Stimulated activated CD4-positive, alpha-beta T cell treated with anti-CD3 and anti-CD28 coated beads, Interleukin-2, amount 100 ng/mL, for 4 hours (primary cell): ENCODE measurements around the gene LMAN2.
"Not testable (repeated sequence)": the region's sequence is repeated elsewhere in the genome, so short reads cannot be mapped to it uniquely, and the experiment has no call there.

Experiments used
- DNase-seq: peaks from one replicate; pipeline ENCODE4 v3.0.0-alpha.2; 2020; ENCODE audit warnings: low read depth

LMAN2 gene

GRCh38 chr5:177364159-177364962 is 12.9 kb upstream of the LMAN2 start:
- no peak for DNase-seq

DNA sequence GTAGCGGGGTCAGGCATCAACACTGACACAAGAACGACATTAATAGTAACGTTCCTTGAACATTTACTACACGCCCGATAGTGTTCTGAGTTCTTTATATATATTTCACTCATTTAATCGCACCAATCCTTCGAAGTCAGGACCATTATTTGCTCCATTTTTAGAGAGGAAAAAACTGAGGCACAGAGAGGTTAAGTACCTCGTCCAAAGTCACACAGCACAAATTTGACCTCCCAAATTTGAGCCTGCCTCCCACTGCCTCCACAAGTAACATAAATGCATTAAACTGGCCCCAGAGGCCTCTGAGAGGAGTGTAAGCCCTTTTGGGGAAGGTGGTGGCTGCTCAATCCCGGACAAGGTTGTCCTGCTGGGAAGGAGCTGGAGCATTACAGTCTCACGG is 12.1 kb upstream of the LMAN2 start:
- no peak for DNase-seq

DNA sequence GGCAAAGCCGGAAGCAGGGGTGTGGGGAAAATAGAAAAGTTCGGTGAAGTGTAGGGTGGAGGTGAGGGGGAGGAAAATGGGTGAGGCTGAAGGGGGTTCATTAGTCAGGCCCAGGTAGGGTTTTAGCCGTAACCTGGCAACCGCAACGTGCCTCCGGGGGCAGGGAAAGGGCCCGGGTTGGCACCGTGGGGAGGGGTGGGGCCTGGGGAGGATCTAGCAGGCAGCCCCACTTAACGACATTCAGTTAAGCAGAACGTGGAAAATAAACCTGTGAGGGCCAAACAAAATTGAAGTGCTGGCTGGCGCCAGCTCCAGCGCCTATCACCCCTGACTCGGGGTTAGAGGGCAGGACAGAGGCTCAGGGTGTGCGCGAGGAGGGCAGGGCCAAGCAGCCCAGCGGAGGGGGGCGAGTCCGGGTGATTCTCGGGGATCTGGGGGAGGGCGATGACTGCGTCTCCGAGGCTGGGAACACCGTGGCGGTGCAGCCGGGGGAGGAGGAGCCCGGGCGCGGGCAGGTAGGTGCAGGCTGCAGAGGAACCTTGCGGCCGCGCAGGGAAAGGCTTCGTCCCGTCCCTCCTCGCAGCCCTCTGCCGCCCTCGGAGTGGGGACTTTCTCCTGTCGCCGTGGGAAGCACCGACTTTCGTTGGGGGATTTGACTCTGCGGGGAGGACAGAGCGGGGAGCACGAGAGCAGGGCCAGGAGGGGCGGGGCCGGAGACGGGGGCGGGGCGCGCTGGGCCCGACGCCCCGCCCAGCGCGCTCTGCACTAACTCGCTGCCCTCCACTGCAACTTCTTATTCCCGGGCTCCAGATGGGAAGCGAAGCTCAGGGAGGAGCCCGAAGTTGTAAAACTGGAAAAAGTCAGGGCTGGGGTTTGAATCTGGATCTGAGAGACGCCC is 11.4 kb upstream of the LMAN2 start:
- DNase-seq: peak; percentile 70

GRCh38 chr5:177362292-177362609 is 10.8 kb upstream of the LMAN2 start:
- DNase-seq: no peak

GRCh38 chr5:177361418-177362291 is 10.2 kb upstream of the LMAN2 start:
- DNase-seq: no peak

- not testable (repeated sequence) for DNase-seq
Observed at GRCh38 chr5:177360740-177361139, 9.3 kb upstream of the LMAN2 start.

- DNase-seq: no peak
Observed at GRCh38 chr5:177359860-177360259, 8.4 kb upstream of the LMAN2 start.

GRCh38 chr5:177359451-177359851 is 8.0 kb upstream of the LMAN2 start:
- no peak for DNase-seq

DNA sequence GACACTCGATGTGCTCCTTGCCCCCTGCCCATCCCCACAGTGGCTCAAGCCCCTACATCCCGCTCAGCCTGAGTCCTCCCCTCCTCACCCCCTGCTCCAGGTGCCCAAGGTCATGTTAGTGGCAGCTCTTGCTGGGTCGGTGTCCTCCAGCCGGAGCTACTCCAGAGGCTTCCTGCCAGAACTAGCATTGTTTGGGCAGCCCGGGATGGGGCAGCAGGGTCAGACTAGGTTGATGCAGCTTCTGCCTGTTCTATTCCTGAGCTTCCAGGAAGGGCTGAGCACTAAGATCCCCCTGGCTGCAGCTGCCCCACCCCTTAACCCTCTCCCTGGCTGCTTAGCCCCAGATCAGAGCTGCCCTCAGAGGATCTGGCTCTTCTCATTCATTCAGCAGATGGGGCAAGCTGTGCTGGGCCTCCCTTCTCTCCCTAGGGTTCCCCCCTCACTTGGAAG is 6.9 kb upstream of the LMAN2 start:
- DNase-seq: no peak

DNA sequence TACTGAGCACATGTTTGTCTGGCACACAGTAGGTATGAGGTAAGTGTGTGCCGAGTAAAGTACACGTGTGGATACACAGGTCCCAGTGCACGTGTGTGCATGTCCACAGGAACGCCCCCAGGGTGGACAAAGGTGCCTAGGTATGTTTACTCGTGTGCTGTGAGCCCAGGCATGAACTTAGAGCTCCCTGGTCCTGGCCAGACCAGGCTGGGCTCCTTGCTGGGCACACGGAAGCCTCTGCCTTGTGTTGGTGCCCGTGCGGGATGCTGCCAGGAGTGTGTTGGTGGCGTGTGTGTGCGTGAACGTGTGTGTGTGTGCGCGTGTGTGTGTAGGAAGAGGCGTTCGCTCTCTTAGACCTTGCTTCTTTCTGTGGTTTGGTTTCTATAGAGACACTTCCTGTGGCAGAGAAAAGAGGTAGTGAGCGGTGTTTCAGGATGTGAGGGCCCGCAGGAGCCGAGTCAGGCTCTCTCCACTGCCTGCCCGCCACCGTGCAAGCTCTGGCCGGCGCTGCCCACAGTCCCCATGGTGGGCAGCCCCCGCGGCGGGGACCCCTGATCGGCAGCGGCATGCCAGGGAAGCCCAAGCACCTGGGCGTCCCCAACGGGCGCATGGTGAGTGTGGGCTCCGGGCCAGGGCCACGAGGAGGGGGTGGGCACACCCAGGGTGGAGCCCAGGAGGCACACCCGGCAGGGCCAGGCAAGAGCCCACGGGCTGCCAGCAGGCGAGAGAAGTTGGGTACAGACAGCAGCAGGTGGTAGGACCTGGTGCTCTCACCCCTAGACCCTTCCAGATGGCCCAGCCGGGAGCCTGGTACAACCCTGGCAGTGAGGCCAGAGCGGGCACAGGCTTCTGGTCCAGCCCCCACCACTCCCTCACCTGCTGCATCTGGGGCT is 6.2 kb upstream of the LMAN2 start, which contains the start of gene RGS14:
TSS of gene RGS14 (plus strand) at position 466 of the 893 bp plus-strand sequence. CDS start at position 567, 101 bp downstream.
- peak; percentile 44 for DNase-seq

- no peak for DNase-seq
Observed at GRCh38 chr5:177357146-177357458, 5.6 kb upstream of the LMAN2 start.

DNA sequence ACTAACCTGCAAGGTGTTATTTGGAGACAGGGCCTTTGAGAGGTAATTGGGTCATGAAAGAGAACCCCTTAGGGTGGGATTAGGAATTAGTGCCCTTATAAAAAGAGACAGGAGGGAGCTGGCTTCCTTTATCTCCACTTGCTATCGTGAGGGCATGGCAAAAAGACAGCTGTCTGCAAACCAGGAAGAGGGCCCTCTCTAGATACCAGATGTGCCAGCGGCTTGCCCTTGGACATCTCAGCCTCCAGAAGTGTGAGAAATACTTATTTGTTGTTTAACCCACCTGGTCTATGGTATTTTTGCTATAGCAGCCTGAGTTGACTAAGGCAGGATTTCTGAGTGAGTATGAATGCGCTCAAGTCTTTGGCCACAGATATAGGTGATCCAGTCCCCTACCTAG is 5.3 kb upstream of the LMAN2 start:
- no peak for DNase-seq

GRCh38 chr5:177355868-177356168 is 4.3 kb upstream of the LMAN2 start:
- DNase-seq: no peak

GRCh38 chr5:177355162-177355867 is 3.8 kb upstream of the LMAN2 start:
- DNase-seq: no peak

- no peak for DNase-seq
Observed at GRCh38 chr5:177354711-177355110, 3.2 kb upstream of the LMAN2 start.

DNA sequence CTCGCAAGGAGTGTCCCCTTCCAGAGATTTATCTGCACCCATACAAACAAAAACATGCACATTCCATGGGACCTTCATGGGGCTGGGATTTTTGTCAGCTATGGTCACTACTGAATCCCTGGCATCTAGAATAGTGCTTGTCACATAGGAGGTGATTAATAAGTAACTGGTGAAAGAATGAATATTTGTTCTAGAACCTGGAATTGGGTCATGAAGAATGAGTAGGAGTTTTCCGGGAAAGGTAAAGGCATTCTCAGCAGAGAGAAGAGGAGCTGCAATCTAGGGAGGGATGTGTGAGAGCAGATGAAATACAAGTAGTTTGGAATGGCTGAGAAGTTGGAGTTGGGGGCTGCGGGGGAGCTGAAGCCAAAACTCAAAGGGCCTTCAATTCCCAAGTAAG is 2.8 kb upstream of the LMAN2 start:
- DNase-seq: no peak

GRCh38 chr5:177353093-177353492 is 1.6 kb upstream of the LMAN2 start:
- DNase-seq: no peak

DNA sequence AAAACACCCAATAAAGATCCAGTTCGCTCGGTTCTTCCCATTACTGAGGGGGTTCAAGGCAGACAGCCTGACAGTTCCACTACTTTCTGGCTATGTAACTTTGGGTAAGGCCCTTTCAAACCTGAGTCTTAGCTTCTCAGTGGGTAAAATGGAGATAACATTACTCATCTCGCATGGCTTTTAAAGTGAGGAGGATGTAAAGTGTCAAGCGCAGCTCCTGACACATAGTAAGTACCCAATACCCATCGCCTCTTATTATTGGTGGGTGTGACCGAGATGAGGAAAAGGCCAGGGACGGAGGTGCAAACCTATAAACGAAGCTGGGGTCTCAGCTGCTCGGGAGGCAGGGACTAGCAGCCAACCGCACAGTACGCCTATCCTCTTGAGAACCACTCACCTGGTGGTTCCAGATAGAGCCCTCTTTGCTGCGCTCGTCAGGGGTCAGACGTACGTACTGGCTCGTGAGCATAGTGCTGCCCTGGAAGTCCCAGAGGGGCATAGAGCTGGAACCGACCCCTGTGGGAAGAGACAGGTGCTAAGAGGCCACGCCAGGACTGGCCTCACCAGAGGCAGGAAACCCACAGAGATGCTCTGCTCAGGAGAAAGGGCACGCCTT is 584 bp downstream of the LMAN2 start:
- no peak for DNase-seq

DNA sequence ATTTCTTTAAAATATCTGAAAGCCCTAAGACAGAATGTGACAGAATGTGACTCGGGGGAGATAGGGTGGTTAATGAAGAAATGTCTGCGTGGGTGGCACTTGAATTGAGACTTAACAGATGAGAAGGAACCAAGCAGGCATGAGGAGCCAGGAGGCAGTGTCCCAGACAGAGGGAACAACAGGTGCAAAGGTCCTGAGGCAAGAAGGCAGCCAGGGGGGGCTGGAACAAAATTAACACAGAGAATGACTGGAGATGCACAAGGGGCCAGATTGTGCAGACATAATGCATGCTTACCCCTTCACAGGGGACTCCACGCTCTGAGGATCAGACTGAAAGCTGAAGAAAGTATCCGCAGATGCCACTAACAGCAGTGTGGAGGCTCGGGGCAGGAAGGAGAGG is 1.7 kb downstream of the LMAN2 start:
- DNase-seq: no peak

GRCh38 chr5:177349362-177349647 is 2.2 kb downstream of the LMAN2 start:
- no peak for DNase-seq

DNA sequence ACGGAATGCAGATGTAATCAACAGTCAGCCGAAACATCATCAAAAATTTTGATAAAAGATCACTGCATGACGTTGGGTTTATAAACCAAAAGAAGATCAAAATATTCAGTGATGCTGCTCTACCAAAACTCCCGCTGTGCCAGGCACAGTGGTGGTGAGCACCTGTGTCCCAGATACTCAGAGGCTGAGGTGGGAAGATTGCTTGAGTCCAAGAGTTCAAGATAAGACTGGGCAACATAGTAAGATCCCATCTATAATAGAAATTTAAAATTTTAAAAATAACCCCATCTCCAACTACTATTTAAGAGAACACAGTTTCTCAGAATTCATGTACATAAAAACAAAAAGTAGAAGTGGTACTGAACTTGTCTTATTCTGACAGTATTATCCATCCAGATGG is 3.8 kb downstream of the LMAN2 start:
- DNase-seq: no peak
